K562 (cell line): ENCODE measurements around the gene OSGEPL1. TPM values are rescaled to one million over a fixed set of nuclear protein-coding genes. Genes with fewer than 3 reads are reported as not detected.

ENCODE experiments used
- CHCHD3 ChIP-seq: fragments of 250-450 bp; sonication (Bioruptor Pico); IDR thresholded peaks from 2 replicates; pipeline ENCODE4 v2.1.2; 2022; ENCODE audit warnings: mild to moderate bottlenecking
- CHD4 ChIP-seq: fragments of 200-600 bp; sonication (generic); IDR thresholded peaks from 3 replicates; pipeline ENCODE4 v1.6.1; 2012; ENCODE audit warnings: low read depth, mild to moderate bottlenecking, mixed read lengths, low read length, inconsistent platforms; ENCODE audit not compliant: insufficient read depth, insufficient replicate concordance, poor library complexity, severe bottlenecking
- FUS ChIP-seq: fragments of 200-400 bp; formaldehyde crosslinking; optimal IDR thresholded peaks from 2 replicates; pipeline ENCODE3; 2017; ENCODE audit warnings: low read depth, low read length
- HINFP ChIP-seq: fragments of 450-650 bp; conservative IDR thresholded peaks from 2 replicates; pipeline ENCODE4 v1.6.1; 2016; ENCODE audit warnings: missing genetic modification characterization, low read depth, mild to moderate bottlenecking, control low read depth, missing compliant biosample characterization
- NRF1 ChIP-seq, 2 experiments: fragments of 450-650 bp; IDR thresholded peaks in 1 of 2; conservative IDR thresholded peaks in 1 of 2; 2 replicates each; pipeline ENCODE4 v1.6.1; 2014; ENCODE audit warnings: mild to moderate bottlenecking in 2 of 2
- POLR2G ChIP-seq: fragments of 200-400 bp; formaldehyde crosslinking; IDR thresholded peaks from 2 replicates; pipeline ENCODE4 v1.6.1; 2017; ENCODE audit warnings: low read depth, mild to moderate bottlenecking, antibody characterized with exemption, low read length, moderate library complexity
- RNF2 ChIP-seq: sonication (generic); IDR thresholded peaks from 2 replicates; pipeline ENCODE4 v1.6.1; 2016
- STAG1 ChIP-seq: sonication (generic); formaldehyde crosslinking; IDR thresholded peaks from 2 replicates; pipeline ENCODE4 v1.5.0; 2020; ENCODE audit warnings: missing genetic modification reagents, borderline replicate concordance
- TEAD2 ChIP-seq: fragments of 450-650 bp; IDR thresholded peaks from 2 replicates; pipeline ENCODE4 v1.6.1; 2016; ENCODE audit warnings: missing genetic modification characterization, control low read depth, missing compliant biosample characterization
- U2AF1 ChIP-seq: fragments of 200-400 bp; formaldehyde crosslinking; optimal IDR thresholded peaks from 2 replicates; pipeline ENCODE3; 2017; ENCODE audit warnings: mild to moderate bottlenecking, low read depth, low read length, moderate library complexity
- ZFX ChIP-seq: sonication (generic); formaldehyde crosslinking; IDR thresholded peaks from 2 replicates; pipeline ENCODE4 v1.8.0; 2022; ENCODE audit warnings: mild to moderate bottlenecking, missing genetic modification reagents, moderate library complexity
- ZNF57 ChIP-seq: fragments of 450-650 bp; formaldehyde crosslinking; IDR thresholded peaks from 2 replicates; pipeline ENCODE4 v1.4.0; 2020; ENCODE audit warnings: mild to moderate bottlenecking, moderate library complexity
- polyA plus RNA-seq, 8 experiments: library from polyadenylated mRNA; depleted of rRNA in 4 of 8; stranded (reverse) in 5 of 8; unstranded in 3 of 8; fragments of >200 nt; fragmentation: Nextera tagmentation in 2 of 8; fragmentation: Illumina TruSeq in 1 of 8; extraction: Ambion mirVana in 2 of 8; extraction: Trizol in 1 of 8; gene quantifications; 2 replicates each; pipeline versions ENCODE4 v1.2.1 to v1.2.3, GENCODE V29; 2011 to 2014; ENCODE audit warnings: inconsistent platforms in 1 of 8, missing spikeins in 1 of 8
- total RNA-seq, 7 experiments: library from RNA; depleted of rRNA in 6 of 7; stranded (reverse); fragments of >200 nt in 6 of 7; fragmentation: Illumina TruSeq in 2 of 7; extraction: Trizol in 2 of 7; gene quantifications; 2 replicates each; pipeline versions ENCODE4 v1.2.1 to v1.2.3, GENCODE V29; 2011 to 2021; ENCODE audit warnings: low replicate concordance in 1 of 7
- TF ChIP-seq, protein P1 (sequence below): sonication (generic); formaldehyde crosslinking; IDR thresholded peaks from 2 replicates; pipeline ENCODE4 v1.8.0; 2022; ENCODE audit warnings: missing genetic modification reagents, mild to moderate bottlenecking, moderate library complexity, borderline replicate concordance

Gene OSGEPL1
- total and polyA plus RNA-seq, 9 of the 15 experiments (the other 6 are each of a cell fraction or from before 2014, with no cell fraction given), result 2.5 to 10.8 (median 6.5) TPM

GRCh38 chr2:189799030-189799331 is 36.4 kb upstream of the OSGEPL1 start (continued):
- no peak for TF ChIP-seq HINFP
- no peak for TF ChIP-seq ZNF57 (CRISPR knock-in tag)
- TF ChIP-seq TEAD2 (tag), result no peak
- no peak for TF ChIP-seq NRF1 (conservative IDR thresholded peaks at IDR 0.05 in 1 of 2, IDR thresholded peaks at IDR 0.05 in 1 of 2)
- no peak for TF ChIP-seq POLR2G
- no peak for TF ChIP-seq U2AF1
- no peak for TF ChIP-seq STAG1 (CRISPR knock-in tag)
- no peak for TF ChIP-seq ZFX (CRISPR knock-in tag)
- no peak for TF ChIP-seq FUS
- TF ChIP-seq RNF2, result no peak
- TF ChIP-seq CHCHD3 (CRISPR knock-in tag), result no peak
- no peak for TF ChIP-seq CHD4
- TF ChIP-seq, protein P1, sequence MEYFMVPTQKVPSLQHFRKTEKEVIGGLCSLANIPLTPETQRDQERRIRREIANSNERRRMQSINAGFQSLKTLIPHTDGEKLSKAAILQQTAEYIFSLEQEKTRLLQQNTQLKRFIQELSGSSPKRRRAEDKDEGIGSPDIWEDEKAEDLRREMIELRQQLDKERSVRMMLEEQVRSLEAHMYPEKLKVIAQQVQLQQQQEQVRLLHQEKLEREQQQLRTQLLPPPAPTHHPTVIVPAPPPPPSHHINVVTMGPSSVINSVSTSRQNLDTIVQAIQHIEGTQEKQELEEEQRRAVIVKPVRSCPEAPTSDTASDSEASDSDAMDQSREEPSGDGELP (CRISPR knock-in tag), result no peak
